ENCODE results near the gene CCR5AS.

Gene CCR5AS

DNA sequence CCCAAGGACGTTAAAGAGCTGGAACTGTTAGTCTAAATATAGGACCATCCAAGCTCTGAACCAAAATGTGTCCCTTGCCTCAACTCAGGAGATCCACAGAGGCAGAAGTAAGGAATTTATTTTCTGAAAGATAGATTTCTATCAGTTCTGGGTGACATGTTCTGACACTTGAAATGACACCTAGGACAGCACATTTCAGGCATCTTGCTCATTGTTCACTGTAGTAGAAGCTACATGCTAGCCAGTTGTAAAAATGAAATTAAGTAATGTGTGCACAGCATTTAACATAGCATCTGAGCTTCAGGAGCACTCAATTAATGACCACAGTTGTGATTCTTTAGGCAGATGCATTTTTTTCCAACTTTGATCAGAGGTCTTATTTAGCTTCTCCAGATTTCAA, 52.4 kb downstream of the CCR5AS start:
- no peak overlapping the region for H3K4me2 ChIP-seq
- H3K9me2 ChIP-seq (ENCODE audit: insufficient read depth): peaks cover 12% of the 10 kb centered on the region
- ATAC-seq: no peak
- H3K79me2 ChIP-seq (replicated peaks; ENCODE audit: insufficient read depth): no peaks in the 10 kb centered on the region
- no peaks in the 10 kb centered on the region for H3K36me3 ChIP-seq (ENCODE audit: insufficient read depth)
- Mint-ChIP-seq H3K36me3 (ENCODE audit: low read depth) (no peaks in the 10 kb centered on the region), H3K9me3 (no peaks in the 10 kb centered on the region; the same call in 2 of the 3 replicates), H3K27me3 (ENCODE audit: insufficient read depth, low read depth, poor library complexity) (peaks cover 4% of the 10 kb centered on the region), H3K4me3 (no peak overlapping the region), H3K4me1 (peaks cover 6% of the 10 kb centered on the region; the same call in 2 of the 3 replicates), H3K27ac (no peak overlapping the region)
- no peaks in the 10 kb centered on the region for H4K20me1 ChIP-seq (replicated peaks; ENCODE audit: insufficient read depth)
- no peaks in the 10 kb centered on the region for H3F3A ChIP-seq (replicated peaks; ENCODE audit: low read depth)
- TF ChIP-seq JUNB (IDR thresholded peaks at IDR 0.05; ENCODE audit: unreplicated experiment): no peak
- no peak for TF ChIP-seq STAT1 (IDR thresholded peaks at IDR 0.05; ENCODE audit: unreplicated experiment)
- no peak for TF ChIP-seq EZH2phosphoT487 (IDR thresholded peaks at IDR 0.05; ENCODE audit: unreplicated experiment)
- TF ChIP-seq CREB1 (CRISPR knock-in tag; IDR thresholded peaks at IDR 0.05; ENCODE audit: low read depth): no peak
- TF ChIP-seq, protein P1, sequence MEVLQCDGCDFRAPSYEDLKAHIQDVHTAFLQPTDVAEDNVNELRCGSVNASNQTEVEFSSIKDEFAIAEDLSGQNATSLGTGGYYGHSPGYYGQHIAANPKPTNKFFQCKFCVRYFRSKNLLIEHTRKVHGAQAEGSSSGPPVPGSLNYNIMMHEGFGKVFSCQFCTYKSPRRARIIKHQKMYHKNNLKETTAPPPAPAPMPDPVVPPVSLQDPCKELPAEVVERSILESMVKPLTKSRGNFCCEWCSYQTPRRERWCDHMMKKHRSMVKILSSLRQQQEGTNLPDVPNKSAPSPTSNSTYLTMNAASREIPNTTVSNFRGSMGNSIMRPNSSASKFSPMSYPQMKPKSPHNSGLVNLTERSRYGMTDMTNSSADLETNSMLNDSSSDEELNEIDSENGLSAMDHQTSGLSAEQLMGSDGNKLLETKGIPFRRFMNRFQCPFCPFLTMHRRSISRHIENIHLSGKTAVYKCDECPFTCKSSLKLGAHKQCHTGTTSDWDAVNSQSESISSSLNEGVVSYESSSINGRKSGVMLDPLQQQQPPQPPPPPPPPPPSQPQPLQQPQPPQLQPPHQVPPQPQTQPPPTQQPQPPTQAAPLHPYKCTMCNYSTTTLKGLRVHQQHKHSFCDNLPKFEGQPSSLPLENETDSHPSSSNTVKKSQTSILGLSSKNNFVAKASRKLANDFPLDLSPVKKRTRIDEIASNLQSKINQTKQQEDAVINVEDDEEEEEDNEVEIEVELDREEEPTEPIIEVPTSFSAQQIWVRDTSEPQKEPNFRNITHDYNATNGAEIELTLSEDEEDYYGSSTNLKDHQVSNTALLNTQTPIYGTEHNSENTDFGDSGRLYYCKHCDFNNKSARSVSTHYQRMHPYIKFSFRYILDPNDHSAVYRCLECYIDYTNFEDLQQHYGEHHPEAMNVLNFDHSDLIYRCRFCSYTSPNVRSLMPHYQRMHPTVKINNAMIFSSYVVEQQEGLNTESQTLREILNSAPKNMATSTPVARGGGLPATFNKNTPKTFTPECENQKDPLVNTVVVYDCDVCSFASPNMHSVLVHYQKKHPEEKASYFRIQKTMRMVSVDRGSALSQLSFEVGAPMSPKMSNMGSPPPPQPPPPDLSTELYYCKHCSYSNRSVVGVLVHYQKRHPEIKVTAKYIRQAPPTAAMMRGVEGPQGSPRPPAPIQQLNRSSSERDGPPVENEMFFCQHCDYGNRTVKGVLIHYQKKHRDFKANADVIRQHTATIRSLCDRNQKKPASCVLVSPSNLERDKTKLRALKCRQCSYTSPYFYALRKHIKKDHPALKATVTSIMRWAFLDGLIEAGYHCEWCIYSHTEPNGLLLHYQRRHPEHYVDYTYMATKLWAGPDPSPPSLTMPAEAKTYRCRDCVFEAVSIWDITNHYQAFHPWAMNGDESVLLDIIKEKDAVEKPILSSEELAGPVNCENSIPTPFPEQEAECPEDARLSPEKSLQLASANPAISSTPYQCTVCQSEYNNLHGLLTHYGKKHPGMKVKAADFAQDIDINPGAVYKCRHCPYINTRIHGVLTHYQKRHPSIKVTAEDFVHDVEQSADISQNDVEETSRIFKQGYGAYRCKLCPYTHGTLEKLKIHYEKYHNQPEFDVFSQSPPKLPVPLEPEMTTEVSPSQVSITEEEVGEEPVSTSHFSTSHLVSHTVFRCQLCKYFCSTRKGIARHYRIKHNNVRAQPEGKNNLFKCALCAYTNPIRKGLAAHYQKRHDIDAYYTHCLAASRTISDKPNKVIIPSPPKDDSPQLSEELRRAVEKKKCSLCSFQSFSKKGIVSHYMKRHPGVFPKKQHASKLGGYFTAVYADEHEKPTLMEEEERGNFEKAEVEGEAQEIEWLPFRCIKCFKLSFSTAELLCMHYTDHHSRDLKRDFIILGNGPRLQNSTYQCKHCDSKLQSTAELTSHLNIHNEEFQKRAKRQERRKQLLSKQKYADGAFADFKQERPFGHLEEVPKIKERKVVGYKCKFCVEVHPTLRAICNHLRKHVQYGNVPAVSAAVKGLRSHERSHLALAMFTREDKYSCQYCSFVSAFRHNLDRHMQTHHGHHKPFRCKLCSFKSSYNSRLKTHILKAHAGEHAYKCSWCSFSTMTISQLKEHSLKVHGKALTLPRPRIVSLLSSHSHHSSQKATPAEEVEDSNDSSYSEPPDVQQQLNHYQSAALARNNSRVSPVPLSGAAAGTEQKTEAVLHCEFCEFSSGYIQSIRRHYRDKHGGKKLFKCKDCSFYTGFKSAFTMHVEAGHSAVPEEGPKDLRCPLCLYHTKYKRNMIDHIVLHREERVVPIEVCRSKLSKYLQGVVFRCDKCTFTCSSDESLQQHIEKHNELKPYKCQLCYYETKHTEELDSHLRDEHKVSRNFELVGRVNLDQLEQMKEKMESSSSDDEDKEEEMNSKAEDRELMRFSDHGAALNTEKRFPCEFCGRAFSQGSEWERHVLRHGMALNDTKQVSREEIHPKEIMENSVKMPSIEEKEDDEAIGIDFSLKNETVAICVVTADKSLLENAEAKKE (CRISPR knock-in tag; IDR thresholded peaks at IDR 0.05): no peak
- TF ChIP-seq, protein P2, sequence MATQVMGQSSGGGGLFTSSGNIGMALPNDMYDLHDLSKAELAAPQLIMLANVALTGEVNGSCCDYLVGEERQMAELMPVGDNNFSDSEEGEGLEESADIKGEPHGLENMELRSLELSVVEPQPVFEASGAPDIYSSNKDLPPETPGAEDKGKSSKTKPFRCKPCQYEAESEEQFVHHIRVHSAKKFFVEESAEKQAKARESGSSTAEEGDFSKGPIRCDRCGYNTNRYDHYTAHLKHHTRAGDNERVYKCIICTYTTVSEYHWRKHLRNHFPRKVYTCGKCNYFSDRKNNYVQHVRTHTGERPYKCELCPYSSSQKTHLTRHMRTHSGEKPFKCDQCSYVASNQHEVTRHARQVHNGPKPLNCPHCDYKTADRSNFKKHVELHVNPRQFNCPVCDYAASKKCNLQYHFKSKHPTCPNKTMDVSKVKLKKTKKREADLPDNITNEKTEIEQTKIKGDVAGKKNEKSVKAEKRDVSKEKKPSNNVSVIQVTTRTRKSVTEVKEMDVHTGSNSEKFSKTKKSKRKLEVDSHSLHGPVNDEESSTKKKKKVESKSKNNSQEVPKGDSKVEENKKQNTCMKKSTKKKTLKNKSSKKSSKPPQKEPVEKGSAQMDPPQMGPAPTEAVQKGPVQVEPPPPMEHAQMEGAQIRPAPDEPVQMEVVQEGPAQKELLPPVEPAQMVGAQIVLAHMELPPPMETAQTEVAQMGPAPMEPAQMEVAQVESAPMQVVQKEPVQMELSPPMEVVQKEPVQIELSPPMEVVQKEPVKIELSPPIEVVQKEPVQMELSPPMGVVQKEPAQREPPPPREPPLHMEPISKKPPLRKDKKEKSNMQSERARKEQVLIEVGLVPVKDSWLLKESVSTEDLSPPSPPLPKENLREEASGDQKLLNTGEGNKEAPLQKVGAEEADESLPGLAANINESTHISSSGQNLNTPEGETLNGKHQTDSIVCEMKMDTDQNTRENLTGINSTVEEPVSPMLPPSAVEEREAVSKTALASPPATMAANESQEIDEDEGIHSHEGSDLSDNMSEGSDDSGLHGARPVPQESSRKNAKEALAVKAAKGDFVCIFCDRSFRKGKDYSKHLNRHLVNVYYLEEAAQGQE (IDR thresholded peaks at IDR 0.05; ENCODE audit: unreplicated experiment): no peak
- TF ChIP-seq EZH2 (IDR thresholded peaks at IDR 0.05; ENCODE audit: low read depth, unreplicated experiment): no peak
- TF ChIP-seq ZNF114 (CRISPR knock-in tag; IDR thresholded peaks at IDR 0.05): no peak
- TF ChIP-seq, protein P3, sequence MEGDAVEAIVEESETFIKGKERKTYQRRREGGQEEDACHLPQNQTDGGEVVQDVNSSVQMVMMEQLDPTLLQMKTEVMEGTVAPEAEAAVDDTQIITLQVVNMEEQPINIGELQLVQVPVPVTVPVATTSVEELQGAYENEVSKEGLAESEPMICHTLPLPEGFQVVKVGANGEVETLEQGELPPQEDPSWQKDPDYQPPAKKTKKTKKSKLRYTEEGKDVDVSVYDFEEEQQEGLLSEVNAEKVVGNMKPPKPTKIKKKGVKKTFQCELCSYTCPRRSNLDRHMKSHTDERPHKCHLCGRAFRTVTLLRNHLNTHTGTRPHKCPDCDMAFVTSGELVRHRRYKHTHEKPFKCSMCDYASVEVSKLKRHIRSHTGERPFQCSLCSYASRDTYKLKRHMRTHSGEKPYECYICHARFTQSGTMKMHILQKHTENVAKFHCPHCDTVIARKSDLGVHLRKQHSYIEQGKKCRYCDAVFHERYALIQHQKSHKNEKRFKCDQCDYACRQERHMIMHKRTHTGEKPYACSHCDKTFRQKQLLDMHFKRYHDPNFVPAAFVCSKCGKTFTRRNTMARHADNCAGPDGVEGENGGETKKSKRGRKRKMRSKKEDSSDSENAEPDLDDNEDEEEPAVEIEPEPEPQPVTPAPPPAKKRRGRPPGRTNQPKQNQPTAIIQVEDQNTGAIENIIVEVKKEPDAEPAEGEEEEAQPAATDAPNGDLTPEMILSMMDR (conservative IDR thresholded peaks at IDR 0.05; ENCODE audit: low read depth in 2 of 2): no peak
- TF ChIP-seq POLR2AphosphoS5 (IDR thresholded peaks at IDR 0.05; ENCODE audit: low read depth): no peak
- TF ChIP-seq, protein P4, sequence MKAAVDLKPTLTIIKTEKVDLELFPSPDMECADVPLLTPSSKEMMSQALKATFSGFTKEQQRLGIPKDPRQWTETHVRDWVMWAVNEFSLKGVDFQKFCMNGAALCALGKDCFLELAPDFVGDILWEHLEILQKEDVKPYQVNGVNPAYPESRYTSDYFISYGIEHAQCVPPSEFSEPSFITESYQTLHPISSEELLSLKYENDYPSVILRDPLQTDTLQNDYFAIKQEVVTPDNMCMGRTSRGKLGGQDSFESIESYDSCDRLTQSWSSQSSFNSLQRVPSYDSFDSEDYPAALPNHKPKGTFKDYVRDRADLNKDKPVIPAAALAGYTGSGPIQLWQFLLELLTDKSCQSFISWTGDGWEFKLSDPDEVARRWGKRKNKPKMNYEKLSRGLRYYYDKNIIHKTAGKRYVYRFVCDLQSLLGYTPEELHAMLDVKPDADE (IDR thresholded peaks at IDR 0.05): no peak
- TF ChIP-seq ZNF331 (CRISPR knock-in tag; IDR thresholded peaks at IDR 0.05; ENCODE audit: low read depth): no peak
- TF ChIP-seq NANOG (IDR thresholded peaks at IDR 0.05; ENCODE audit: borderline replicate concordance): no peak
- H3K4me1 ChIP-seq (ENCODE audit: insufficient read depth): peaks cover 4% of the 10 kb centered on the region; the same call in 1 of the 2 replicates
- H2AFZ ChIP-seq: no peak overlapping the region
- no peak overlapping the region for H3K4me3 ChIP-seq
- H3K27ac ChIP-seq (ENCODE audit: low read depth): no peak overlapping the region
- H3K27me3 ChIP-seq (ENCODE audit: insufficient read depth): no peaks in the 10 kb centered on the region
- no peak for DNase-seq (ENCODE audit: low spot score)

Measured in GM23338 (cell line).